ENCODE measurements around the gene DHX38.
"Not testable (repeated sequence)": the region's sequence is repeated elsewhere in the genome, so short reads cannot be mapped to it uniquely, and the experiment has no call there.

Gene DHX38

DNA sequence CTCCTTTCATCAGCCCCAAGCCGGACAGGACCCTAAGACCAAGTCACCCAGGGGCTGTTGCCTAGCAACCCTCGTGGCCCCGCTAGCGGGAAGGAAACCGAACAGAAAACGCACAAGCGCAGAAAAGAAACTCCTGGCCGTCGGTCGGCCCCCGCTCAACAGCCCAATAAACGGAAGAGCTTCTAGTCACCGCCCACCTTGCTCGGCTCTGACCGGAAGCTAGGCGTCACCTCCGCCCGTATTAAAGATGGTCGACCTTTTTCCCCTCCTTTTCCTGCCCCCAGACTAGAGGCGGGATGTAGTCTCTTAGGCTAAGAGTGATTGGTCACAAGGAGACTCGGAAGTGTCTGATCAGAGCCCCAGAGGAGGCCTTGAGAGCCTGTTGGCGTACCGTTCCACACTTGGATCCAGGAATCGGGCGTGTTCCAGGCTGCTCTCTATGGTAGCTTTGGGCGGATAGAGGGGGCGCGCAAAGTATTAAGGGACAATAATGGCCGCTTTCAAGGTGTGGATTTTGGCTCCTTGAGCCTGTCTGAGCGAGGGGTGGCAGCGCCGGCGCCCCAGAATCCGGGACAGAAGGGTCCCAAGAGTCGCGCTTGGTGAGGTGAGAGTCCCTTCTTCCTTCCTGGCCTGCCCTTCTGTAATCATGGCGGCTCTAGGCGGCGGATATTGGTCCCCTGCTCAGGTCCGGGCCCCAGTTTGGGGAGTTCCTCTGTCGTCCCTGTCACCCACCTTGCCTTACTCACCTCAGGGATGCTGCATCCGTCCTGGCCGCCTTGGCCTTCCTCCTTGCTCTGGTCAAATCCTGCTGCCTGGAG is at the start of gene DHX38, which contains the start of gene TXNL4B:
Gene DHX38 (plus strand): TSS at position 400 of the 818 bp plus-strand sequence. CDS start 2,311 bp downstream, outside the sequence.
Gene TXNL4B (minus strand): TSS at position 173 of the 818 bp plus-strand sequence. CDS start 2,871 bp downstream, outside the sequence.
- DNase-seq (ENCODE audit: low read depth): peak; percentile 82

GRCh38 chr16:72044296-72044695 is 49.4 kb upstream of the DHX38 start:
- no peak for DNase-seq (ENCODE audit: low read depth)

DNA sequence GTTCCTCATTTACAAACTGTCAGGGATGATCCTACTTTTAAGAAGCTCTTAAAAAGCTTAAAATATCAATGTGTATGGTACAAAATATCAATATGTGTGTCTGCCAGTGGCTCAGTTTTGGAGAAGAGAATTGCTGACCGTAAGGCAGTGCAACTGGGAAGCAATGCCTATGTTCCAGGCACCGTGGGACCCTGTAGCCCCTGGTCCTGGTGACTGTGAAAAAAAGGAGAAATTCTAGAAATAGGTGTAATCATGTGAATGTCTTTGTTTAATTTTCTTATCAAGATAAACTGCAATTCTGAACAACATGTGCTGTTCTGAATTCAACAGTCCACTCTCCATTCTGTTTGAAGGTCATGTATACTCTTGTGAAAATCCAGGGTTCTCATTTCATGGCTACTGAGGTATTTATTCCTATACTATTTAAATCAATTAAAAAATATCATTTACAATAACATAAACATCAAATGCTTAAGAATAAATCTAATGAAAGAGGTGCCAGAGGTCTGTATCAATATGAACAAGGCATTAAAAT is 48.8 kb upstream of the DHX38 start:
- DNase-seq (ENCODE audit: low read depth): no peak

DNA sequence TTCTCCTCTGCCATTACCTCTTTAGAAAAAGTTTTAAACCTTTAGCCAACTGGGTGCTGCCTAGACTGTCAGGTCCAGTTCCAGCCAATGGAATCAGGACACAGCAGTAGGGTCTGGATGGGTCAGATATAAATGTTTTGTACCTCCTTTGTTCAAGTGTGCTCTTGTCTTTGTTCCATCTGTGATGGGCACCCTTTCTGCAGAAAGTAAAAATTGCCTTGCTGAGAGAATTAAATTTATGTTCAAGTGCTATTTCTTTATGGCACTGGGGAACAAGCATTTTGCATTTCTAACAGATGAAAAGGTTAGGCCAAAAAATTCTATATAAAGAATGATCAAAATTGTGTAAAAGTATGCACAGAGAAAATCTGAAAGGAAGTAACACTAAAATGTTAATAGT is 44.5 kb upstream of the DHX38 start:
- DNase-seq (ENCODE audit: low read depth): no peak

GRCh38 chr16:72050769-72051464 is 42.7 kb upstream of the DHX38 start:
- DNase-seq (ENCODE audit: low read depth): no peak

- no peak for DNase-seq (ENCODE audit: low read depth)
These were observed 41.8 kb upstream of the DHX38 start for GRCh38 chr16:72051818-72052217.

DNA sequence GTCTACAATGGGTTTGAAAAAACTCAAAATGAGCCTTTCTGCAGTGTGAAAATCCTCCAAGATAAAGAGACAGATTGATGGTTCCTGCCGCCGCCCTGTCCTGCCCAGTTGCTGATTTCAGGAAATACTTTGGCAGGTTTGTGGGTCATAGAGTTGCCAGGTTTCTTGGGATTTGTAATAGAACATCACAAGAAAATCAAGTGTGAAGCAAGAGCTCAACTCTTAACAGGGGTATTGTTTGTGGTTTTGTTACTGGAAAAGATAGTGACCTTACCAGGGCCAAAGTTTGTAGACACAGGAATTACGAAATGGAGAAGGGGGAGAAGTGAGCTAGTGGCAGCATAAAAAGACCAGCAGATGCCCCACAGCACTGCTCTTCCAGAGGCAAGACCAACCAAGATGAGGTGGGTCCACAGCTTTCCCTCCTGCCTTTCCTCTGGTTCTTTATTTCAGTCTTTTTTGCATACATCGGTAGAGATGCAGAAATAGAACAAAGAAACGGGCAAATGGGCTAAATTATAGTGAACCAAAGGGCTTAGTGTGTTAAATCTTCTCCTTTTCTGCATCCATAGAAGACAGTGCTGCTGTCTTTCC is 39.3 kb upstream of the DHX38 start, which contains the start of gene HP:
Gene HP (plus strand): TSS at position 252 of the 594 bp plus-strand sequence. CDS start 148 bp downstream, at position 400.
- not testable (repeated sequence) for DNase-seq (ENCODE audit: low read depth)

DNA sequence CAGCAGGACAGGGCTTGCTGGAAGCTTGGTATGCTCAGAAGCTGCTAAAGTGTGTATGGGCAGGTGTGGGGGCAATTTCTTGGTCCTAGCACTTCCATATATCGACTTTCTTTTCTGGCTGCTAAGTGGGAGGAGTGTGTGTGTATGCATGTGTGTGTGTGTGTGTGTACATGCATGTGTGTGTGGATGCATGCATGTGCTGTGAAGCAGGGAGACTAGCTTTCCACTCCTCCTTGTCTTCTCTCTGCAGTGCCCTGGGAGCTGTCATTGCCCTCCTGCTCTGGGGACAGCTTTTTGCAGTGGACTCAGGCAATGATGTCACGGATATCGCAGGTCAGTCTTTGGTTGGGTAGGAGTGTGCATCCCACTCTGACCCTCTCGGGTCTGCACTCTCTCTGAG is 37.7 kb upstream of the DHX38 start:
- DNase-seq (ENCODE audit: low read depth): no peak

GRCh38 chr16:72057313-72057712 is 36.3 kb upstream of the DHX38 start:
- not testable (repeated sequence) for DNase-seq (ENCODE audit: low read depth)

- not testable (repeated sequence) for DNase-seq (ENCODE audit: low read depth)
These were observed 34.6 kb upstream of the DHX38 start for GRCh38 chr16:72059060-72059459.

GRCh38 chr16:72060405-72060804 is 33.2 kb upstream of the DHX38 start:
- DNase-seq (ENCODE audit: low read depth): no peak

- no peak for DNase-seq (ENCODE audit: low read depth)
These were observed 32.1 kb upstream of the DHX38 start for GRCh38 chr16:72061564-72061963.

DNA sequence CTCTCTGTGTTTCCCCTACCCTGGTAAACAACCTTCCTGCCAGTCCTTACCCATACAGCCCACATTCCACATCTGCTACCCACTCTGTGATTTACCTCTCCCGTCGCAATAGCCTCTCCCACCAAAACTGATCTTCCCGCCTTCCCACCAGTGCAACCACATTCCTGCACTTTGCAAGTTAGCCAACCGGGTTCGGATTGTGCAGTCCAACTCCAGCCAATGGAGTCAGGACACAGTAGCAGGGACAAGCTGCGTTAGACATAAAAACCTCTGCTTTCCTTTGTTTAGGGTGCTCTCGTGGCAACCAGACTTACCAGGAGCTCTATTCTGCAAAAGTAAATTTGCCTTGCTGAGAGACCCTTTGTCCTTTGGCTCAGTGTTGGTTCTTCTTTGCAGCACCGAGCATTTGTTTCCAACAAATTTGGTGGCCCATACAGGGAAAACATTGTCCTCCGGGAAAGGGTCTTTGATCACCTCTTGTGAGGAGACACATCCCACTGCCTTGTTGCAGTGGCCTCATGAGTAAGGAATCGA is 29.2 kb upstream of the DHX38 start:
- DNase-seq (ENCODE audit: low read depth): no peak

- DNase-seq (ENCODE audit: low read depth): no peak
These were observed 26.9 kb upstream of the DHX38 start for GRCh38 chr16:72066747-72067146.

- DNase-seq (ENCODE audit: low read depth): no peak
These were observed 24.7 kb upstream of the DHX38 start for GRCh38 chr16:72068930-72069329.

DNA sequence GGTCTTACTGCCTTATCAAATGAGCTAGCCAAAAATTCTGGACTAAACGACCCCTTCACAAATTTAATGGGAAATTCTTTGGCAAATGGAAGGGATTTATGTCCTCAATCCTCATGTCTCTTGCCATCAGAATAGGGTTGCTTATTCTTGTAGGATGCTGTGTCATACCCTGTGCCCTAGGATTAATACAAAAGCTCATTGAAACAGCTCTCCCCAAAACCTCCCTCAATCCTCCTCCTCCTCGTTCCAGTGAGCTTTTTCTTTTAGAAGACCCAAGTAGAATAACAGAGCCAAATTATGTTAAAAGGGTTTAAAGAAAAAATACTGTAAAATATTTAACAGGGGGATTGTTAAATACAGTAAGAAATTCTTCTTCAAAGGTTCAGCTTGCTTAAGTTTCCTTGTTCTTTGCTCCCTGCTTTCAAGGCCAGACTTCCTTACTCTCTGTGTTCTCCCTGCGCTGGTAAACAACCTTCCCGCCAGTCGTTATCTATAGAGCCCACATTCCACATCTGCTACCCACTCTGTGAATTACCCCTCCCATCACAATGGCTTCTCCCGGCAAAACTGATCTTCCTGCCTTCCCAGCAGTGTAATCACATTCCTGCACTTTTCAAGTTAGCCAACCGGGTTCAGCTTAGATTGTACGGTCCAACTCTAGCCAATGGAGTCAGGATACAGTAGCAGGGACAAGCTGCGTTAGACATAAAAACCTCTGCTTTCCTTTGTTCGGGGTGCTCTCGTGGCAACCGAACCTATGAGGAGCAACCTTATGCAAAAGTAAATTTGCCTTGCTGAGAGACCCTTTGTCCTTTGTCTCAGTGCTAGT is 20.9 kb upstream of the DHX38 start:
- DNase-seq (ENCODE audit: low read depth): no peak

DNA sequence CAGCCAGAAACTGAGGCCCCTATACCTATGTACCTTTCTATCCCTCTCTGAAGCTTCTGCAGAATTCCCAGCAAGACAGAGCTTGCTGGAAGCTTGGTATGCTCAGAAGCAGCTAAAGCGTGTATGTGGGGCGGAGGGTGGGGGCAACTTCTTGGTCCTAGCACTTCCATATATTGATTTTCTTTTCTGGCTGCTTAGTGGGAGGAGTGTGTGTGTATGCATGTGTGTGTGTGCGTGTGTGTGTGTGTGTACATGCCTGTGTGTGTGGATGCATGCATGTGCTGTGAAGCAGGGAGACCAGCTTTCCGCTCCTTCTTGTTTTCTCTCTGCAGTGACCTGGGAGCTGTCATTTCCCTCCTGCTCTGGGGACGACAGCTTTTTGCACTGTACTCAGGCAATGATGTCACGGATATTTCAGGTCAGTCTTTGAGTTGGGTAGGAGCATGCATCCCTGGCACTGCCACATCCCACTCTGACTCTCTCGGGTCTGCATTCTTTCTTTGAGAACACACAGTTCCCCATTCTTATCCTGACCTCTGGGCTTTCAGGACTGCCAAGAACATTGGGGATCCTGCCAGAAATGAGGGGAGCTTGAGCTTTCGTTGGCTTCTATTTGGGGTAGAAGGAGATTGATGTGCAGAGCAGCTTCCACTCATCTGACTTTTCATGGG is 20.0 kb upstream of the DHX38 start:
- no peak for DNase-seq (ENCODE audit: low read depth)

DNA sequence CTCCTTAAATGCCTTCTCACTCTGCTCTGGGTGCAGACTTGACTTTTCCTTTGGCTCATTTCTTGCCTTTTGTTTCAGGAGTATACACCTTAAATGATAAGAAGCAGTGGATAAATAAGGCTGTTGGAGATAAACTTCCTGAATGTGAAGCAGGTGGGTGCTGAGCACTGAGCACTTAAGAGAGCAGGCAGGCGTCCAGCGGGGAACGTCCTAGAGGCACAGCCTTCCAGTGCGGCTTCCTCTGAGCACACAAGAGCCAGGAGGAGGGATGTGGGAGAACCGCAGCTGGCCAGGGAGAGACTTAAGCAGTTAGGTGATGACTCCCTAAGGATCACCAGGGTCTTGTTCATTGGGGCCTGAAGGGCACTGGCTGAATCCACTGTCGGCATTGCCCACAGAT is 18.6 kb upstream of the DHX38 start:
- DNase-seq (ENCODE audit: low read depth): not testable (repeated sequence)

DNA sequence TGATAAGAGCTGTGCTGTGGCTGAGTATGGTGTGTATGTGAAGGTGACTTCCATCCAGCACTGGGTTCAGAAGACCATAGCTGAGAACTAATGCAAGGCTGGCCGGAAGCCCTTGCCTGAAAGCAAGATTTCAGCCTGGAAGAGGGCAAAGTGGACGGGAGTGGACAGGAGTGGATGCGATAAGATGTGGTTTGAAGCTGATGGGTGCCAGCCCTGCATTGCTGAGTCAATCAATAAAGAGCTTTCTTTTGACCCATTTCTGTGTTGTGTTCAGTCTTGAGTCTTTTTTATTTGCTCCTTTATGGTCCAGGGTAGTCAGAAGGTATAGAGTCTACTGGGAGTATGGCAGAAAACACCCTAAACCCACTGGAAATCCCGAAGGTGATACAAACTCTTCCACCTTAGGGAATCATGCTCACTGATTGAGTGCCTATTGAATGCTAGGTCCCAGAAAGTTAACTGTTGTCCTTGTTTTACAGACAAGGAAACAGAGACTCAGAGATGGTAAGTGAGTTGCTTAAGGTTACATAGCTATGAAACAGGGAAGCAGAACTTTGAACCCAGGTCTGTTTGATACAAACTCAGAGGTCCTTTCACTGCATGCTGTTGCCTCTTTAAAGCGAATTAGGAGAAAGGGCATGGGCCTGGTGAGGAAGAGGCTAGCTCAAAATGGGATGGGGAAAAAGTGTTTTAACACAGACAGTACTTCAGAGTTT is 16.5 kb upstream of the DHX38 start:
- DNase-seq (ENCODE audit: low read depth): not testable (repeated sequence)

All from stimulated activated CD8-positive, alpha-beta memory T cell treated with anti-CD3 and anti-CD28 coated beads, Interleukin-12 subunit alpha, Interleukin-12 subunit beta, amount 100 ng/mL, for 4 hours (primary cell).